ENCODE results near the gene FES.
A peak's percentile ranks its signal among the peaks of the same experiment; 100 is the strongest.
"Not testable (repeated sequence)": the region's sequence is repeated elsewhere in the genome, so short reads cannot be mapped to it uniquely, and the experiment has no call there.

Gene FES

GRCh38 chr15:90924375-90924774, 40.1 kb downstream of the FES start:
- DNase-seq = no peak
- no peak overlapping the region for H3K27ac Mint-ChIP-seq
- H3K9me3 Mint-ChIP-seq = no peaks in the 10 kb centered on the region
- peaks cover 13% of the 10 kb centered on the region for H3K36me3 Mint-ChIP-seq (ENCODE audit: low read depth)
- no peaks in the 10 kb centered on the region for H3K4me1 Mint-ChIP-seq
- H3K4me3 Mint-ChIP-seq = no peak overlapping the region
- no peak for TF ChIP-seq CTCF (IDR thresholded peaks at IDR 0.05)
- peaks cover 4% of the 10 kb centered on the region for H3K27me3 Mint-ChIP-seq (ENCODE audit: low read depth, poor library complexity)

DNA sequence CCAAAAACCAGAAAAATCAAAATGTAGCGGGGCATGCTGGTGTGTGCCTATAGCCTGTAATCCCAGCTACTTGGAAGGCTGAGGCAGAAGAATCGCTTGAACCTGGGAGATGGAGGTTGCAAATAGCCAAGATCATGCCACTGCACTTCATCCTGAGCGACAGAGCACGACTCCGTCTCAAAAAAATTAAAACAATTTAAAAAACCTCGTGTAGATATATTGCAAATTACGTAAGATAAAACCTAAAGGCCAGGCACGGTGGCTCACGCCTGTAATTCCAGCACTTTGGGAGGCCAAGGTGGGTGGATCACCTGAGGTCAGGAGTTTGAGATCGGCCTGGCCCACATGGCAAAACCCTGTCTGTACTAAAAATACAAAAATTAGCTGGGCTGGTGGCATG, 42.5 kb downstream of the FES start:
- not testable (repeated sequence) for H3K9me3 Mint-ChIP-seq; H3K27ac Mint-ChIP-seq; H3K27me3 Mint-ChIP-seq (ENCODE audit: low read depth, poor library complexity); H3K36me3 Mint-ChIP-seq (ENCODE audit: low read depth); DNase-seq; H3K4me3 Mint-ChIP-seq
- H3K4me1 Mint-ChIP-seq = peaks cover 12% of the 10 kb centered on the region

- H3K4me1 Mint-ChIP-seq = peaks cover 19% of the 10 kb centered on the region
- not testable (repeated sequence) for DNase-seq; H3K9me3 Mint-ChIP-seq; H3K27ac Mint-ChIP-seq; H3K4me3 Mint-ChIP-seq; H3K36me3 Mint-ChIP-seq (ENCODE audit: low read depth); H3K27me3 Mint-ChIP-seq (ENCODE audit: low read depth, poor library complexity)
These were observed 43.8 kb downstream of the FES start for GRCh38 chr15:90928106-90928505.

DNA sequence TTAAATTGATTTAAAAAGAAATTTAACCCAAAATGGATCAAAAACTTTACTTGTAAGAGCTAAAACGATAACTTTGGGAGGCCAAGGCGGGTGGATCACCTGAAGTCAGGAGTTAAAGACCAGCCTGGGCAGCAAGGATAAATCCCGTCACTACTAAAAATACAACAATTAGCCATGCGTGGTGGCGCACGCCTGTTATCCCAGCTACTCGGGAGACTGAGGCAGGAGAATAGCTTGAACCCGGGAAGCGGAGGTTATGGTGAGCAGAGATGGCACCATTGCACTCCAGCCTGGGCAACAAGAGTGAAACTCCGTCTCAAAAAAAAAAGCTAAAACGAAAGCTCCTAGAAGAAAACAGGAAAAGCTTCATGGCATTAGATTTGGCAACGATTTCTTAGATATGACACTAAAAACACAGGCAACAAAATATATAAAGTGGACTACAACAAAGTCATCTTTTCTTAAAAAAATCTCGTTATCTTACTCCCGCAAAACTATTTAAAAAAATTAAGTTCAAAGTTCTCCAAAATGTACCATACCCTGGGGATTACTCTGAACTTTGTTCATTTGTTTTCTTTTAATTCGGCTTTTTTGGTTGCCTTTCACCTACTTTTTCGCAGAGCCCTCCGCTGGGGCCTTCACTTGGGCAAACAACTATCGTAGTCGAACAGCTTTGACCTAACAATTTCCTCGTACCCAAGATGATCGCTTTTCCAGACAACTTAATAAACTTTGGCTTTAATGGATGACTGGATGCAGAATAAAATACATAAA, 45.1 kb downstream of the FES start:
- no peak for TF ChIP-seq CTCF (IDR thresholded peaks at IDR 0.05)

GRCh38 chr15:90930861-90931574, 46.7 kb downstream of the FES start:
- no peak overlapping the region for H3K27ac Mint-ChIP-seq
- peaks cover 15% of the 10 kb centered on the region for H3K27me3 Mint-ChIP-seq (ENCODE audit: low read depth, poor library complexity)
- no peak for DNase-seq

More for the DNA sequence above, 45.1 kb downstream of the FES start:
- Mint-ChIP-seq H3K36me3 (ENCODE audit: low read depth) (no peaks in the 10 kb centered on the region), H3K27me3 (ENCODE audit: low read depth, poor library complexity) (peaks cover 15% of the 10 kb centered on the region), H3K9me3 (no peaks in the 10 kb centered on the region), H3K4me1 (peaks cover 25% of the 10 kb centered on the region), H3K4me3 (peak overlapping the region; percentile 15), H3K27ac (no peak overlapping the region)
- DNase-seq = no peak

DNA sequence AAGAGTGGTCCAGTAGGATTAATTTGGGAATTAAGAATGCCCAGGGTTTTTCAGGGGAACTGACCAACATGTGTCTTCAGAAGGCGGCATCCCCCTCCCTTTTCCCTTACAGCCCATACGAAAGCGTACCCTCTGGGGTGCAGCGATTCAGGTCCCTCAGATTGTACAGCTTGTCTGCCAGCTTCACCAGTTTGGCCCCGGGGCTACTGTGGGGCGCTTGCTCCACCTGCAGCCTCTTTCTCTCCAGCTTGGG, 47.2 kb downstream of the FES start:
- Mint-ChIP-seq H3K4me3 (peak overlapping the region; percentile 95), H3K9me3 (no peaks in the 10 kb centered on the region), H3K4me1 (peaks cover 37% of the 10 kb centered on the region), H3K27me3 (ENCODE audit: low read depth, poor library complexity) (peaks cover 15% of the 10 kb centered on the region), H3K36me3 (ENCODE audit: low read depth) (peaks cover 5% of the 10 kb centered on the region), H3K27ac (no peak overlapping the region)
- TF ChIP-seq CTCF (IDR thresholded peaks at IDR 0.05) = no peak
- DNase-seq = no peak

More at GRCh38 chr15:90930861-90931574, 46.7 kb downstream of the FES start:
- H3K4me1 Mint-ChIP-seq = peaks cover 32% of the 10 kb centered on the region
- H3K9me3 Mint-ChIP-seq = no peaks in the 10 kb centered on the region
- no peak for TF ChIP-seq CTCF (IDR thresholded peaks at IDR 0.05)
- H3K36me3 Mint-ChIP-seq (ENCODE audit: low read depth) = no peaks in the 10 kb centered on the region
- peak overlapping the region; percentile 95 for H3K4me3 Mint-ChIP-seq
